NCI-H460 (cell line): ENCODE results near the gene GDF2. TPM values are rescaled to one million over a fixed set of nuclear protein-coding genes. Genes with fewer than 3 reads are reported as not detected.

ENCODE experiments used
- DNase-seq: peaks from one replicate; pipeline ENCODE4 v3.0.0-alpha.2; 2016; ENCODE audit warnings: low read depth; ENCODE audit errors: extremely low read depth
- total RNA-seq: library from RNA; depleted of rRNA; stranded (reverse); fragments of >200 nt; shearing (Covaris generic); gene quantifications from 2 replicates; pipeline ENCODE4 v1.2.3, GENCODE V29; 2014

Gene GDF2
- total RNA-seq, 1 experiment from 2014 or later = not detected

GRCh38 chr10:47331954-47332353 lies 9.7 kb downstream of the GDF2 start:
- no peak for DNase-seq

GRCh38 chr10:47332371-47332770 lies 10.1 kb downstream of the GDF2 start:
- no peak for DNase-seq

- no peak for DNase-seq
These were observed 10.7 kb downstream of the GDF2 start for GRCh38 chr10:47332946-47333345.

GRCh38 chr10:47333532-47333931 lies 11.3 kb downstream of the GDF2 start:
- DNase-seq = no peak

GRCh38 chr10:47334466-47335295 lies 12.4 kb downstream of the GDF2 start:
- no peak for DNase-seq

GRCh38 chr10:47335906-47336305 lies 13.7 kb downstream of the GDF2 start:
- no peak for DNase-seq

GRCh38 chr10:47336387-47337134 lies 14.3 kb downstream of the GDF2 start:
- no peak for DNase-seq

GRCh38 chr10:47337310-47337709 lies 15.1 kb downstream of the GDF2 start:
- DNase-seq = no peak

GRCh38 chr10:47339186-47339735 lies 17.0 kb downstream of the GDF2 start:
- DNase-seq = no peak

- no peak for DNase-seq
These were observed 17.7 kb downstream of the GDF2 start for GRCh38 chr10:47339759-47340607.

GRCh38 chr10:47340608-47341170 lies 18.4 kb downstream of the GDF2 start:
- DNase-seq = peak; percentile 40

GRCh38 chr10:47344996-47345870 lies 23.0 kb downstream of the GDF2 start:
- DNase-seq = no peak

- no peak for DNase-seq
These were observed 24.5 kb downstream of the GDF2 start for GRCh38 chr10:47346581-47347302.

GRCh38 chr10:47347303-47347675 lies 25.0 kb downstream of the GDF2 start:
- DNase-seq = no peak

- no peak for DNase-seq
These were observed 25.9 kb downstream of the GDF2 start, which contains the start of gene RBP3 for GRCh38 chr10:47348138-47348651. Gene RBP3, plus strand, starts transcription at chr10:47348363. Its CDS starts 122 bp downstream, at chr10:47348485.

- DNase-seq = no peak
These were observed 26.6 kb downstream of the GDF2 start for GRCh38 chr10:47348661-47349470.

GRCh38 chr10:47349516-47349915 lies 27.3 kb downstream of the GDF2 start:
- no peak for DNase-seq

GRCh38 chr10:47349941-47350371 lies 27.7 kb downstream of the GDF2 start:
- DNase-seq = no peak
